Heart left ventricle (tissue), 13 donors: ENCODE results near the gene RBMX.

Experiments
- POLR2A ChIP-seq, 2 donors: fragments of 450-650 bp; IDR thresholded peaks; one replicate each; pipeline ENCODE4 v1.6.1; 2017; ENCODE audit warnings: antibody characterized with exemption in 2 of 2, mild to moderate bottlenecking in 2 of 2, moderate library complexity in 2 of 2
- TF ChIP-seq, protein P1 (sequence below), 12 donors: fragments of 200-600 bp; sonication (generic) in 4 of 12; IDR thresholded peaks; one replicate each; pipeline versions ENCODE4 v1.5.0 to v1.8.0; 2018 to 2022; ENCODE audit warnings: antibody characterized with exemption in 12 of 12, mild to moderate bottlenecking in 5 of 12
- donor health status: ischemic (EF 13 %, LVEDD 7.1; RV severe dilation, severe dysfunction).
- donor health status: DM: no; HTN: yes; CAD: no.
- donor health status: DM: no; HTN: no; CAD: no.
- donor health status: ischemic (EF 25% LVEDD 6.9; RV normal size, moderate dysfunction).
- donor health status: ischemic (EF 25% LVEDD 5.7; RV mildly dilated, moderate dysfunction).
- donor health status: ischemic (EF 35%, LVEDD 5.7; RV mildly dilated, moderate dysfunction).
- donor health status: nonischemic (EF 11% LVEDD 7.7; RV severe dilation, severe dysfunction).
- donor health status: DM: yes; HTN: yes; CAD: no.
- donor health status: PGD.
- donor health status: ischemic (EF 29% LVEDD 5.4; RV normal size, mild dysfunction).
- donor health status: nonischemic (EF 23%, LVEDD 6.1; RV moderate dilation, normal function).

GRCh38 chrX:136879001-136879687, 1.4 kb downstream of the RBMX start:
- TF ChIP-seq, protein P1, sequence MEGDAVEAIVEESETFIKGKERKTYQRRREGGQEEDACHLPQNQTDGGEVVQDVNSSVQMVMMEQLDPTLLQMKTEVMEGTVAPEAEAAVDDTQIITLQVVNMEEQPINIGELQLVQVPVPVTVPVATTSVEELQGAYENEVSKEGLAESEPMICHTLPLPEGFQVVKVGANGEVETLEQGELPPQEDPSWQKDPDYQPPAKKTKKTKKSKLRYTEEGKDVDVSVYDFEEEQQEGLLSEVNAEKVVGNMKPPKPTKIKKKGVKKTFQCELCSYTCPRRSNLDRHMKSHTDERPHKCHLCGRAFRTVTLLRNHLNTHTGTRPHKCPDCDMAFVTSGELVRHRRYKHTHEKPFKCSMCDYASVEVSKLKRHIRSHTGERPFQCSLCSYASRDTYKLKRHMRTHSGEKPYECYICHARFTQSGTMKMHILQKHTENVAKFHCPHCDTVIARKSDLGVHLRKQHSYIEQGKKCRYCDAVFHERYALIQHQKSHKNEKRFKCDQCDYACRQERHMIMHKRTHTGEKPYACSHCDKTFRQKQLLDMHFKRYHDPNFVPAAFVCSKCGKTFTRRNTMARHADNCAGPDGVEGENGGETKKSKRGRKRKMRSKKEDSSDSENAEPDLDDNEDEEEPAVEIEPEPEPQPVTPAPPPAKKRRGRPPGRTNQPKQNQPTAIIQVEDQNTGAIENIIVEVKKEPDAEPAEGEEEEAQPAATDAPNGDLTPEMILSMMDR (IDR thresholded peaks at IDR 0.05): no peak
- TF ChIP-seq POLR2A (IDR thresholded peaks at IDR 0.05): no peak
